HepG2 (cell line): ENCODE data around the gene SEC14L5. TPM values are rescaled to one million over a fixed set of nuclear protein-coding genes. Genes with fewer than 3 reads are reported as not detected.
A peak's percentile ranks its signal among the peaks of the same experiment; 100 is the strongest.

Experiments used
- ELF1 ChIP-seq: sonication (generic); formaldehyde crosslinking; IDR thresholded peaks from 2 replicates; pipeline ENCODE4 v1.4.0; 2020; ENCODE audit warnings: missing genetic modification reagents
- HIVEP1 ChIP-seq: sonication (generic); formaldehyde crosslinking; IDR thresholded peaks from 2 replicates; pipeline ENCODE4 v1.4.0; 2020; ENCODE audit warnings: mild to moderate bottlenecking, missing genetic modification reagents
- IRX3 ChIP-seq: sonication (generic); formaldehyde crosslinking; IDR thresholded peaks from 2 replicates; pipeline ENCODE4 v1.8.1; 2023; ENCODE audit warnings: mild to moderate bottlenecking, low read depth, missing genetic modification reagents, borderline replicate concordance
- KLF12 ChIP-seq: sonication (generic); formaldehyde crosslinking; IDR thresholded peaks from 2 replicates; pipeline ENCODE4 v1.4.0; 2020; ENCODE audit warnings: missing genetic modification reagents, borderline replicate concordance
- KLF13 ChIP-seq: sonication (generic); formaldehyde crosslinking; IDR thresholded peaks from 2 replicates; pipeline ENCODE4 v1.4.0; 2020; ENCODE audit warnings: mild to moderate bottlenecking, missing genetic modification reagents
- KLF15 ChIP-seq: sonication (generic); formaldehyde crosslinking; IDR thresholded peaks from 2 replicates; pipeline ENCODE4 v1.8.1; 2023; ENCODE audit warnings: borderline replicate concordance, mild to moderate bottlenecking, inconsistent platforms, missing genetic modification reagents, mixed read lengths
- RBM39 ChIP-seq: fragments of 200-400 bp; formaldehyde crosslinking; IDR thresholded peaks from one replicate; pipeline ENCODE4 v1.6.1; 2018; ENCODE audit warnings: antibody characterized with exemption, mild to moderate bottlenecking, low read depth, low read length; ENCODE audit not compliant: poor library complexity, severe bottlenecking
- SMAD3 ChIP-seq: sonication (generic); formaldehyde crosslinking; IDR thresholded peaks from 2 replicates; pipeline ENCODE4 v1.4.0; 2020; ENCODE audit warnings: missing genetic modification reagents
- SNAPC5 ChIP-seq: sonication (generic); formaldehyde crosslinking; IDR thresholded peaks from 2 replicates; pipeline ENCODE4 v1.8.1; 2023; ENCODE audit warnings: mild to moderate bottlenecking, missing genetic modification reagents, borderline replicate concordance
- SP1 ChIP-seq, 2 experiments: fragments of 450-650 bp in 1 of 2; sonication (generic) in 1 of 2; formaldehyde crosslinking in 1 of 2; IDR thresholded peaks; 2 replicates each; pipeline versions ENCODE4 v1.4.0 to v1.6.1; 2016 to 2020; ENCODE audit warnings: missing genetic modification reagents in 1 of 2
- XBP1 ChIP-seq: sonication (generic); formaldehyde crosslinking; IDR thresholded peaks from 2 replicates; pipeline ENCODE4 v1.5.0; 2020; ENCODE audit warnings: missing genetic modification reagents
- ZHX2 ChIP-seq, 2 experiments: sonication (generic) in 1 of 2; formaldehyde crosslinking in 1 of 2; IDR thresholded peaks; 2 replicates each; pipeline versions ENCODE4 v1.6.1 to v1.9.0; 2014 to 2022; ENCODE audit warnings: antibody characterized with exemption in 1 of 2, borderline replicate concordance in 1 of 2, inconsistent platforms in 1 of 2, low read depth in 1 of 2, missing genetic modification reagents in 1 of 2
- ZNF615 ChIP-seq: sonication (generic); formaldehyde crosslinking; IDR thresholded peaks from 2 replicates; pipeline ENCODE4 v1.5.0; 2020; ENCODE audit warnings: mild to moderate bottlenecking, missing genetic modification reagents, borderline replicate concordance
- ZNF777 ChIP-seq: sonication (generic); formaldehyde crosslinking; IDR thresholded peaks from 2 replicates; pipeline ENCODE4 v1.4.0; 2020; ENCODE audit warnings: missing genetic modification reagents
- polyA plus RNA-seq, 8 experiments: library from polyadenylated mRNA; depleted of rRNA in 3 of 8; stranded (reverse) in 7 of 8; unstranded in 1 of 8; fragments of >200 nt; fragmentation: Illumina TruSeq in 4 of 8; extraction: Trizol in 4 of 8; gene quantifications; 2 replicates each; pipeline versions ENCODE4 v1.2.1 to v1.2.3, GENCODE V29; 2011 to 2016; ENCODE audit warnings: low read depth in 4 of 8, missing spikeins in 1 of 8, mixed read lengths in 1 of 8; ENCODE audit not compliant: insufficient read depth in 1 of 8
- total RNA-seq, 5 experiments: library from RNA; depleted of rRNA; stranded (reverse); fragments of >200 nt; fragmentation: Illumina TruSeq; extraction: Trizol; gene quantifications; 2 replicates each; pipeline ENCODE4 v1.2.3, GENCODE V29; 2016; ENCODE audit warnings: low read depth in 1 of 5
- TF ChIP-seq, protein P1 (sequence below), 2 experiments: sonication (generic) in 1 of 2; formaldehyde crosslinking in 1 of 2; IDR thresholded peaks; 2 replicates each; pipeline versions ENCODE4 v1.4.0 to v1.6.1; 2018 to 2020; ENCODE audit warnings: missing genetic modification reagents in 2 of 2, borderline replicate concordance in 1 of 2, low read depth in 1 of 2, mild to moderate bottlenecking in 1 of 2, missing biosample characterization in 1 of 2
- TF ChIP-seq, protein P2 (sequence below): sonication (generic); formaldehyde crosslinking; IDR thresholded peaks from 2 replicates; pipeline ENCODE4 v1.4.0; 2020; ENCODE audit warnings: low read depth, mild to moderate bottlenecking, missing genetic modification reagents

The SEC14L5 gene
- total and polyA plus RNA-seq, 2 of the 13 experiments (the other 11 are each of a cell fraction or from before 2014, with no cell fraction given), result 0.40 to 0.42 TPM

DNA sequence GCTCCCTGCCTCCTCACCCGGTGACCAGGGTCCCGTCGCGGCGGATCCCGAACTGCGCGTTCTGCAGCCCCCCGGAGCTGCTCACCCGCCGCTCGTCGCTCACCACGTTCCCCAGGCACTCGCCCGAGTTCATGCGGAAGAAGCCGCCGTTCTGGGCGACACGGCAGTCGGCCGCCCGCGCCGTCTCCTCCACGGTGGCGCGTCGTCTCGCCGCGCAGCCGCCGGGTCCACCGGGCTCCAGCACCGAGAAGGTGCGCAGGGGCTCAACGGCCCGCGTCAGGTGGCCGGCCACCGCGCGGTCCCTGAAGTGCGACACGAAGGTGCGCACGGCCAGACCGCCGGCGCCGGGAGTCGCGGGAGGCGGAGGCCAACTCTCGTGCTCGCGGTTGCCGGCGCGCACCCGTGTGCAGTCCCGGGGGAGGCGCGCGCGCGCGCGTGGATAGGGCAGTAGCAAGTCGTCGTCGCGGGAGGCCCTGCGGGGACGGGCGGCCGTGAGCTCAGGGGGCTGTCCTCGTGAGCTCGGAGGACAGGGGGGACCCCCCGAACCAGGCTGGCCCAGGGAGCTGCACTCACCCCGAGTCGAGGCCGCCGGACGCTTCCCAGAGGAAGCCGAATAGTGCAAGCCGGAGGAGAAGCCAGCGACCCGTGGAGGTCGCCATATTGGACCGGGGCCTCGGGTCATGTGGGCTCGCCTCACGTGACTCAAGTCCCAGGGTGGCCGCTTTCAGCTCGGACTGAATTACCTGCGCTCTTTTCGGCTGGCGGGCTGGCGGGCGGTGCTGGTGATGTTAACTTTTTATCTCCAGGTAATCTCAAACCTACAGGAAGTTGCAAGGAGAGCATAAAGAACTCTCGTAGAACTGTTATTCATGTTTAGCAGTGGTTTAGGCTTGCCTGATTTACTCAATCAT, 75.4 kb downstream of the SEC14L5 start, which contains the start of gene NAGPA (continued):
- TF ChIP-seq, protein P1, sequence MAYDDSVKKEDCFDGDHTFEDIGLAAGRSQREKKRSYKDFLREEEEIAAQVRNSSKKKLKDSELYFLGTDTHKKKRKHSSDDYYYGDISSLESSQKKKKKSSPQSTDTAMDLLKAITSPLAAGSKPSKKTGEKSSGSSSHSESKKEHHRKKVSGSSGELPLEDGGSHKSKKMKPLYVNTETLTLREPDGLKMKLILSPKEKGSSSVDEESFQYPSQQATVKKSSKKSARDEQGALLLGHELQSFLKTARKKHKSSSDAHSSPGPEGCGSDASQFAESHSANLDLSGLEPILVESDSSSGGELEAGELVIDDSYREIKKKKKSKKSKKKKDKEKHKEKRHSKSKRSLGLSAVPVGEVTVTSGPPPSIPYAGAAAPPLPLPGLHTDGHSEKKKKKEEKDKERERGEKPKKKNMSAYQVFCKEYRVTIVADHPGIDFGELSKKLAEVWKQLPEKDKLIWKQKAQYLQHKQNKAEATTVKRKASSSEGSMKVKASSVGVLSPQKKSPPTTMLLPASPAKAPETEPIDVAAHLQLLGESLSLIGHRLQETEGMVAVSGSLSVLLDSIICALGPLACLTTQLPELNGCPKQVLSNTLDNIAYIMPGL (CRISPR knock-in tag; IDR thresholded peaks at IDR 0.05; ENCODE audit: borderline replicate concordance in 1 of 2, low read depth in 1 of 2), result peak; percentile 73 to 91; a peak in 3 of 4 replicates
- TF ChIP-seq KLF13 (CRISPR knock-in tag), result peak; percentile 46; the same call in 1 of the 2 replicates
- 0 out of 2 replicates have a peak, but pooled peaks have one; percentile 23 for TF ChIP-seq XBP1 (CRISPR knock-in tag)
- peak; percentile 77; the same call in 1 of the 2 replicates for TF ChIP-seq SNAPC5 (CRISPR knock-in tag)
- peak; percentile 83 for TF ChIP-seq HIVEP1 (CRISPR knock-in tag)
- peak; percentile 80 for TF ChIP-seq ELF1
- TF ChIP-seq RBM39, result peak; percentile 64
- no peak for TF ChIP-seq IRX3
- TF ChIP-seq, protein P2, sequence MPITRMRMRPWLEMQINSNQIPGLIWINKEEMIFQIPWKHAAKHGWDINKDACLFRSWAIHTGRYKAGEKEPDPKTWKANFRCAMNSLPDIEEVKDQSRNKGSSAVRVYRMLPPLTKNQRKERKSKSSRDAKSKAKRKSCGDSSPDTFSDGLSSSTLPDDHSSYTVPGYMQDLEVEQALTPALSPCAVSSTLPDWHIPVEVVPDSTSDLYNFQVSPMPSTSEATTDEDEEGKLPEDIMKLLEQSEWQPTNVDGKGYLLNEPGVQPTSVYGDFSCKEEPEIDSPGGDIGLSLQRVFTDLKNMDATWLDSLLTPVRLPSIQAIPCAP (CRISPR knock-in tag), result no peak; the same call in 1 of the 2 replicates
- no peak for TF ChIP-seq SP1 (IDR thresholded peaks at IDR 0.05)
- peak; percentile 63 for TF ChIP-seq SP1 (CRISPR knock-in tag; IDR thresholded peaks at IDR 0.05)
- TF ChIP-seq SMAD3 (CRISPR knock-in tag), result peak; percentile 86; the same call in 1 of the 2 replicates
- TF ChIP-seq KLF12 (CRISPR knock-in tag), result peak; percentile 91
- TF ChIP-seq KLF15 (CRISPR knock-in tag), result no peak; the same call in 1 of the 2 replicates
- peak; percentile 19; the same call in 1 of the 2 replicates for TF ChIP-seq ZHX2 (IDR thresholded peaks at IDR 0.05; ENCODE audit: low read depth)
- TF ChIP-seq ZHX2 (CRISPR knock-in tag; IDR thresholded peaks at IDR 0.05; ENCODE audit: borderline replicate concordance), result peak; percentile 88
- peak; percentile 55; the same call in 1 of the 2 replicates for TF ChIP-seq ZNF615 (CRISPR knock-in tag)
- peak; percentile 89 for TF ChIP-seq ZNF777 (CRISPR knock-in tag)
